Hematopoietic multipotent progenitor cell (in vitro differentiated cells): ENCODE results near the gene TMEM33. TPM values are rescaled to one million over a fixed set of nuclear protein-coding genes. Genes with fewer than 3 reads are reported as not detected.
A peak's percentile ranks its signal among the peaks of the same experiment; 100 is the strongest.
"Not testable (repeated sequence)": the region's sequence is repeated elsewhere in the genome, so short reads cannot be mapped to it uniquely, and the experiment has no call there.

ENCODE experiments used
- DNase-seq, 3 donors: peaks; one replicate each; pipeline ENCODE4 v3.0.0-alpha.2; 2011 to 2015; ENCODE audit warnings: low read depth in 2 of 3, low spot score in 2 of 3
- total RNA-seq: library from RNA; depleted of rRNA; stranded (reverse); fragments of >200 nt; gene quantifications from one replicate; pipeline ENCODE4 v1.2.3, GENCODE V29; 2012

Gene TMEM33
- total RNA-seq = 36.4 TPM

GRCh38 chr4:41934901-41935651 is at the start of gene TMEM33:
TSS of gene TMEM33 (plus strand) at chr4:41935429. CDS start at chr4:41935485, 56 bp downstream.
- peak; percentile 61 to 85 (median 81) for DNase-seq

- DNase-seq = no peak
These were observed 49.8 kb upstream of the TMEM33 start for GRCh38 chr4:41885456-41885855.

GRCh38 chr4:41887277-41887676 is 48.0 kb upstream of the TMEM33 start:
- DNase-seq = no peak

- DNase-seq = peak in 1 of 3 donors; percentile 80
These were observed 47.2 kb upstream of the TMEM33 start for GRCh38 chr4:41887821-41888686.

- DNase-seq = no peak
These were observed 46.5 kb upstream of the TMEM33 start for GRCh38 chr4:41888687-41889074.

- no peak for DNase-seq
These were observed 45.9 kb upstream of the TMEM33 start for GRCh38 chr4:41889317-41889716.

GRCh38 chr4:41890085-41890484 is 45.1 kb upstream of the TMEM33 start:
- DNase-seq = no peak

GRCh38 chr4:41896648-41897047 is 38.6 kb upstream of the TMEM33 start:
- no peak for DNase-seq

- no peak for DNase-seq
These were observed 37.5 kb upstream of the TMEM33 start for GRCh38 chr4:41897698-41898097.

- DNase-seq = not testable (repeated sequence)
These were observed 26.1 kb upstream of the TMEM33 start for GRCh38 chr4:41909136-41909535.

GRCh38 chr4:41912546-41912945 is 22.7 kb upstream of the TMEM33 start:
- no peak for DNase-seq

- DNase-seq = no peak
These were observed 21.7 kb upstream of the TMEM33 start for GRCh38 chr4:41913509-41913908.

- DNase-seq = no peak
These were observed 17.0 kb upstream of the TMEM33 start for GRCh38 chr4:41918278-41918677.

- DNase-seq = not testable (repeated sequence)
These were observed 14.8 kb upstream of the TMEM33 start for GRCh38 chr4:41920416-41920815.

GRCh38 chr4:41921476-41921875 is 13.8 kb upstream of the TMEM33 start:
- DNase-seq = no peak

GRCh38 chr4:41927796-41928499 is 7.3 kb upstream of the TMEM33 start:
- DNase-seq = no peak

GRCh38 chr4:41930139-41930831 is 4.9 kb upstream of the TMEM33 start:
- no peak for DNase-seq

- no peak for DNase-seq
These were observed 2.2 kb upstream of the TMEM33 start for GRCh38 chr4:41932988-41933387.

- peak in 1 of 3 donors; percentile 4 for DNase-seq
These were observed 1.2 kb upstream of the TMEM33 start for GRCh38 chr4:41933997-41934503.

- no peak for DNase-seq
These were observed 722 bp upstream of the TMEM33 start for GRCh38 chr4:41934514-41934900.
